OCI-LY7 (cell line): ENCODE results near the gene ILDR2. TPM values are rescaled to one million over a fixed set of nuclear protein-coding genes. Genes with fewer than 3 reads are reported as not detected.
"Not testable (repeated sequence)": the region's sequence is repeated elsewhere in the genome, so short reads cannot be mapped to it uniquely, and the experiment has no call there.

ENCODE experiments used
- BruUV-seq: library from RNA; stranded (reverse); fragments of 400-500 nt; replicated peaks from 2 replicates; lab custom pipeline; 2021; lab: Mats Ljungman, UMichigan
- CTCF ChIA-PET: fragments of 300-600 bp; sonication (Branson Sonifier 250); formaldehyde crosslinking; loops from one replicate; lab custom pipeline; 2022; ENCODE audit warnings: antibody characterized with exemption; ENCODE audit not compliant: unreplicated experiment; lab: Charles Lee
- POLR2A ChIA-PET: fragments of 300-600 bp; sonication (Branson Sonifier 250); formaldehyde crosslinking; loops from one replicate; lab custom pipeline; 2022; ENCODE audit warnings: antibody characterized with exemption; lab: Charles Lee
- DNase-seq: peaks from one replicate; pipeline ENCODE4 v3.0.0-alpha.2; 2015; ENCODE audit warnings: low spot score
- H2AFZ ChIP-seq: fragments of 200-600 bp; sonication (generic), shearing (Covaris generic); 2 replicates; pipeline ENCODE4 v1.6.1; 2014; ENCODE audit warnings: mild to moderate bottlenecking, antibody characterized with exemption, low read length, moderate library complexity
- H3K27ac ChIP-seq: fragments of 200-600 bp; sonication (generic); 2 replicates; pipeline ENCODE4 v1.5.1; 2014; ENCODE audit warnings: mixed run types, low read depth, mild to moderate bottlenecking, moderate library complexity, low read length, inconsistent platforms; ENCODE audit not compliant: poor library complexity, severe bottlenecking
- H3K36me3 ChIP-seq: fragments of 200-600 bp; sonication (generic); 2 replicates; pipeline ENCODE4 v1.6.1; 2014; ENCODE audit warnings: mild to moderate bottlenecking, antibody characterized with exemption, low read length, moderate library complexity, mixed read lengths; ENCODE audit not compliant: insufficient read depth
- H3K4me1 ChIP-seq: fragments of 200-600 bp; sonication (generic); 2 replicates; pipeline ENCODE4 v1.5.1; 2014; ENCODE audit warnings: mild to moderate bottlenecking, low read length; ENCODE audit not compliant: insufficient read depth, poor library complexity, severe bottlenecking
- H3K4me2 ChIP-seq: fragments of 200-600 bp; sonication (generic); 2 replicates; pipeline ENCODE4 v1.6.1; 2014; ENCODE audit warnings: mild to moderate bottlenecking, low read length
- H3K4me3 ChIP-seq: fragments of 200-600 bp; sonication (generic); 2 replicates; pipeline ENCODE4 v1.5.1; 2014; ENCODE audit warnings: mild to moderate bottlenecking, low read depth, low read length; ENCODE audit not compliant: poor library complexity, severe bottlenecking
- H3K79me2 ChIP-seq: fragments of 200-600 bp; sonication (generic); 2 replicates; pipeline ENCODE4 v1.6.1; 2016; ENCODE audit warnings: low read depth, mild to moderate bottlenecking, low read length, moderate library complexity, mixed read lengths; ENCODE audit not compliant: insufficient read depth
- H3K9me2 ChIP-seq: fragments of 200-600 bp; sonication (generic); 2 replicates; pipeline ENCODE4 v1.6.1; 2016; ENCODE audit warnings: mild to moderate bottlenecking, low read length, mixed read lengths; ENCODE audit not compliant: insufficient read depth
- H3K9me3 ChIP-seq: fragments of 200-600 bp; sonication (generic); 2 replicates; pipeline ENCODE4 v1.6.1; 2014; ENCODE audit warnings: mild to moderate bottlenecking, mixed run types, low read length, mixed read lengths
- H4K20me1 ChIP-seq: fragments of 200-600 bp; sonication (generic); 2 replicates; pipeline ENCODE4 v1.6.1; 2014; ENCODE audit warnings: mild to moderate bottlenecking, antibody characterized with exemption, low read length, moderate library complexity, mixed read lengths; ENCODE audit not compliant: insufficient read depth
- EZH2phosphoT487 ChIP-seq: fragments of 200-600 bp; sonication (generic); IDR thresholded peaks from 2 replicates; pipeline ENCODE4 v1.6.1; 2018; ENCODE audit warnings: low read depth, borderline replicate concordance, mild to moderate bottlenecking, mixed run types, antibody characterized with exemption, low read length, moderate library complexity, mixed read lengths
- intact Hi-C: fragments of 100-400 bp; cut with micrococcal nuclease; formaldehyde crosslinking; loops from one replicate; pipeline ENCODE4 v1.10.0; 2022; ENCODE audit not compliant: unreplicated experiment
- total RNA-seq, 2 experiments: library from RNA; depleted of rRNA in 1 of 2; stranded (reverse); fragments of >200 nt in 1 of 2; shearing (Covaris generic) in 1 of 2; gene quantifications; 2 replicates each; pipeline ENCODE4 v1.2.3, GENCODE V29; 2014 to 2022
- TF ChIP-seq, protein P1 (sequence below): fragments of 200-600 bp; sonication (generic); conservative IDR thresholded peaks from 2 replicates; pipeline ENCODE4 v1.5.1; 2014; ENCODE audit warnings: mild to moderate bottlenecking, antibody characterized with exemption, low read length, moderate library complexity, mixed read lengths

Gene ILDR2
- total RNA-seq, 2 experiments from 2014 or later, result 3.2 to 5.3 TPM

DNA sequence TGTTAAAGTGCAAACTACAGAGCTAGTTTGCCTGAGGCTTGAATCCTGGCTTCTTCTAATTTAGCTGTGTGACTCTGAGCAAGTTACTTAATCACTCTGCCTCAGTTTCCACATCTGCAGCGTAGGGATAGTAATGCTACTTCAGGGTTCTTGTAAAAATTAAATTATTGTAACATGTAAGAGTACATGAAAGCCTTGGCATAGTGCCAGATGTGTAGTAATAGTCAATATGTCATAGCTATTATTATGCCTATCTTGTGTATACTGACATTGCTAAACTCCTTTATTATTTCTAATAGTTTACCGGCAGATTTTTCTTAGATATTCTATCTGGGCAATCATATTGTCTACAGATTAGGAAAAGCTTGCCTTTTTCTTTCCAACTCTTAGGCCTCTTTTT lies 92.4 kb downstream of the ILDR2 start:
- intact Hi-C loops, result no loop called here
- ChIA-PET CTCF (no interaction called here), POLR2A (interaction anchor here (1.0 to 1.3 kb wide), 2 partner anchors 9 to 11 kb away, joined by 3 read pairs; no protein-coding TSS in a partner anchor)
- H3K4me2 ChIP-seq, result no peak overlapping the region
- no peaks in the 10 kb centered on the region for H3K9me2 ChIP-seq
- H4K20me1 ChIP-seq, result no peaks in the 10 kb centered on the region
- no peak overlapping the region for H2AFZ ChIP-seq
- no peaks in the 10 kb centered on the region for H3K4me1 ChIP-seq
- TF ChIP-seq EZH2phosphoT487, result no peak
- TF ChIP-seq, protein P1, sequence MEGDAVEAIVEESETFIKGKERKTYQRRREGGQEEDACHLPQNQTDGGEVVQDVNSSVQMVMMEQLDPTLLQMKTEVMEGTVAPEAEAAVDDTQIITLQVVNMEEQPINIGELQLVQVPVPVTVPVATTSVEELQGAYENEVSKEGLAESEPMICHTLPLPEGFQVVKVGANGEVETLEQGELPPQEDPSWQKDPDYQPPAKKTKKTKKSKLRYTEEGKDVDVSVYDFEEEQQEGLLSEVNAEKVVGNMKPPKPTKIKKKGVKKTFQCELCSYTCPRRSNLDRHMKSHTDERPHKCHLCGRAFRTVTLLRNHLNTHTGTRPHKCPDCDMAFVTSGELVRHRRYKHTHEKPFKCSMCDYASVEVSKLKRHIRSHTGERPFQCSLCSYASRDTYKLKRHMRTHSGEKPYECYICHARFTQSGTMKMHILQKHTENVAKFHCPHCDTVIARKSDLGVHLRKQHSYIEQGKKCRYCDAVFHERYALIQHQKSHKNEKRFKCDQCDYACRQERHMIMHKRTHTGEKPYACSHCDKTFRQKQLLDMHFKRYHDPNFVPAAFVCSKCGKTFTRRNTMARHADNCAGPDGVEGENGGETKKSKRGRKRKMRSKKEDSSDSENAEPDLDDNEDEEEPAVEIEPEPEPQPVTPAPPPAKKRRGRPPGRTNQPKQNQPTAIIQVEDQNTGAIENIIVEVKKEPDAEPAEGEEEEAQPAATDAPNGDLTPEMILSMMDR, result no peak
- BruUV-seq, result no TSS peak
- H3K36me3 ChIP-seq, result no peaks in the 10 kb centered on the region
- H3K4me3 ChIP-seq, result no peak overlapping the region
- H3K9me3 ChIP-seq, result no peaks in the 10 kb centered on the region
- no peak for DNase-seq
- H3K79me2 ChIP-seq, result no peaks in the 10 kb centered on the region
- H3K27ac ChIP-seq, result no peak overlapping the region

DNA sequence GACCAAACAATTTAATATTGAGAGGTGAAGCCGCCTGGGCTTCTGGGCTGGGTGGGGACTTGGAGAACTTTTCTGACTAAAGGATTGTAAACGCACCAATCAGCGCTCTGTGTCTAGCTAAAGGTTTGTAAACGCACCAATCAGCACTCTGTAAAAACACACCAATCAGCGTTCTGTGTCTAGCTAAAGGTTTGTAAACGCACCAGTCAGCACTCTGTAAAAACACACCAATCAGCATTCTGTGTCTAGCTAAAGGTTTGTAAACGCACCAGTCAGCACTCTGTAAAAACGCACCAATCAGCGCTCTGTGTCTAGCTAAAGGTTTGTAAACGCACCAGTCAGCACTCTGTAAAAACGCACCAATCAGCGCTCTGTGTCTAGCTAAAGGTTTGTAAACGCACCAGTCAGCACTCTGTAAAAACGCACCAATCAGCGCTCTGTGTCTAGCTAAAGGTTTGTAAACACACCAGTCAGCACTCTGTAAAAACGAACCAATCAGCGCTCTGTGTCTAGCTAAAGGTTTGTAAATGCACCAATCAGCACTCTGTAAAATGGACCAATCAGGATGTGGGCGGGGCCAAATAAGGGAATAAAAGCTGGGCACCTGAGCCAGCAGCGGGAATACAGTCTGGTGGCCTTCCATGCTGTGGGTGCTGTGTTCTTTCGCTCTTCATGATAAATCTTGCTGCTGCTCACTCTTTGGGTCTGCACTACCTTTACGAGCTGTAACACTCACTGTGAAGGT lies 97.0 kb downstream of the ILDR2 start:
- H2AFZ ChIP-seq, DNase-seq, H3K4me3 ChIP-seq, H3K27ac ChIP-seq, CTCF ChIA-PET, BruUV-seq, intact Hi-C loops, H3K4me2 ChIP-seq, H3K9me3 ChIP-seq, H3K36me3 ChIP-seq, H3K9me2 ChIP-seq, H4K20me1 ChIP-seq: not testable (repeated sequence)
- Histone ChIP-seq H3K4me1 (peaks cover 17% of the 10 kb centered on the region), H3K79me2 (peaks cover 23% of the 10 kb centered on the region)
- POLR2A ChIA-PET, result interaction anchor here (0.7 to 1.1 kb wide), 2 partner anchors 31 to 169 kb away, joined by 3 to 4 read pairs; no protein-coding TSS in a partner anchor

DNA sequence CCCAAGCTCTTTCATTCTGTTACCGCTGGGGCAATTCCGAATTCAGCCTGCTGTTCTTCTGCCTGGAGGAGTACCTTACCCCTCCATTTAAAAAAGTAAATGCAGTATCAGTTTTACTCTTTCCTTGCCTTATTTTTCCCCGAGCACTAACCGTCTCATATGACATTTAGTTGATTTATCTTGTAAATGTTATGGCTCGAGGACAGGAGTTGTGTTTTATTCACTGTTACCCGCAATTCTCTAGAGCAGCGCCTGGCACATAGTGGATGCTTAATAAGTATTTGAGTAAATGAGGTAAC lies 98.9 kb downstream of the ILDR2 start:
- peaks cover 11% of the 10 kb centered on the region; the same call in 1 of the 2 replicates for H4K20me1 ChIP-seq
- intact Hi-C loops, result loop anchor here (1.0 to 2.0 kb wide), 2 partner anchors 37 to 344 kb away; partner anchors contain the start of genes POGK and POU2F1
- ChIA-PET POLR2A (interaction anchor here (0.7 to 1.7 kb wide), 5 partner anchors 11 to 346 kb away, joined by 3 to 8 read pairs (median 5); partner anchors contain the start of gene POGK), CTCF (no interaction called here)
- peak overlapping the region; percentile 98 for H2AFZ ChIP-seq
- H3K27ac ChIP-seq, result peak overlapping the region; percentile 34
- peaks cover 13% of the 10 kb centered on the region; the same call in 1 of the 2 replicates for H3K36me3 ChIP-seq
- no peak for DNase-seq
- H3K9me2 ChIP-seq, result no peaks in the 10 kb centered on the region
- no TSS peak for BruUV-seq
- H3K79me2 ChIP-seq, result peaks cover 40% of the 10 kb centered on the region
- H3K4me3 ChIP-seq, result peak overlapping the region; percentile 67
- no peaks in the 10 kb centered on the region for H3K9me3 ChIP-seq
- TF ChIP-seq, protein P1, result peak; percentile 60; the same call in 1 of the 2 replicates
- TF ChIP-seq EZH2phosphoT487, result no peak
- H3K4me2 ChIP-seq, result peak overlapping the region; percentile 88
- H3K4me1 ChIP-seq, result peaks cover 17% of the 10 kb centered on the region
